MCF 10A (cell line): ENCODE measurements around the gene PDCD1LG2. TPM values are rescaled to one million over a fixed set of nuclear protein-coding genes. Genes with fewer than 3 reads are reported as not detected.

Experiments used
- BruUV-seq: library from RNA; stranded (reverse); fragments of 400-500 nt; replicated peaks from 2 replicates; lab custom pipeline; 2021; lab: Mats Ljungman, UMichigan
- CTCF ChIA-PET: fragments of 300-600 bp; sonication (Branson Sonifier 250); formaldehyde crosslinking; extraction: SDS; loops from one replicate; lab custom pipeline; 2021; ENCODE audit warnings: antibody characterized with exemption, inconsistent platforms; lab: Yijun Ruan, JAX
- POLR2A ChIA-PET: fragments of 300-600, 350-650 bp; sonication (Branson Sonifier 250); formaldehyde crosslinking; extraction: SDS; loops from one replicate; lab custom pipeline; 2020; ENCODE audit warnings: antibody characterized with exemption, inconsistent platforms; lab: Yijun Ruan, JAX
- DNase-seq: peaks from one replicate; pipeline ENCODE4 v3.0.0-alpha.2; 2018; ENCODE audit not compliant: unreplicated experiment
- H3K27ac Mint-ChIP-seq: one replicate; pipeline ENCODE4 v1.8.0; 2022; ENCODE audit warnings: mild to moderate bottlenecking, low read depth, mixed read lengths; ENCODE audit not compliant: unreplicated experiment
- H3K27me3 Mint-ChIP-seq: one replicate; pipeline ENCODE4 v1.8.0; 2022; ENCODE audit warnings: mixed read lengths; ENCODE audit not compliant: insufficient read depth, unreplicated experiment
- H3K36me3 Mint-ChIP-seq: one replicate; pipeline ENCODE4 v1.8.0; 2022; ENCODE audit warnings: mild to moderate bottlenecking, moderate library complexity, mixed read lengths; ENCODE audit not compliant: insufficient read depth, unreplicated experiment
- H3K4me1 Mint-ChIP-seq: one replicate; pipeline ENCODE4 v1.8.0; 2022; ENCODE audit warnings: mixed read lengths; ENCODE audit not compliant: insufficient read depth, unreplicated experiment
- H3K4me3 Mint-ChIP-seq: one replicate; pipeline ENCODE4 v1.8.0; 2022; ENCODE audit warnings: mild to moderate bottlenecking, moderate library complexity, mixed read lengths; ENCODE audit not compliant: unreplicated experiment
- H3K9me3 Mint-ChIP-seq: one replicate; pipeline ENCODE4 v1.8.0; 2022; ENCODE audit warnings: mixed read lengths; ENCODE audit not compliant: unreplicated experiment
- CTCF ChIP-seq: fragments of 200-600 bp; IDR thresholded peaks from one replicate; pipeline ENCODE4 v1.8.0; 2022; ENCODE audit warnings: antibody characterized with exemption, mild to moderate bottlenecking; ENCODE audit not compliant: unreplicated experiment
- intact Hi-C: fragments of 100-400 bp; cut with micrococcal nuclease; formaldehyde crosslinking; loops from 2 replicates; pipeline ENCODE4 v1.14.1; 2022
- total RNA-seq: library from RNA; stranded (reverse); gene quantifications from 2 replicates; pipeline ENCODE4 v1.2.3, GENCODE V29; 2022

PDCD1LG2 gene
- total RNA-seq, 1 experiment from 2014 or later, result 1.8 TPM

GRCh38 chr9:5488221-5489008, 21.9 kb upstream of the PDCD1LG2 start:
- intact Hi-C loops, result no loop called here
- Mint-ChIP-seq H3K9me3 (no peaks in the 10 kb centered on the region), H3K36me3 (no peaks in the 10 kb centered on the region), H3K27me3 (no peaks in the 10 kb centered on the region), H3K4me1 (peaks cover 6% of the 10 kb centered on the region), H3K27ac (no peak overlapping the region), H3K4me3 (no peak overlapping the region)
- DNase-seq, result no peak
- ChIA-PET CTCF (interaction anchor here (1.0 kb wide), 1 partner anchor 102 kb away, joined by 3 read pairs; no protein-coding TSS in a partner anchor), POLR2A (interaction anchor here (0.9 kb wide), 1 partner anchor 18 kb away, joined by 3 read pairs; no protein-coding TSS in a partner anchor)
- no TSS peak for BruUV-seq
- TF ChIP-seq CTCF, result no peak

- H3K27ac Mint-ChIP-seq, result no peak overlapping the region
- H3K9me3 Mint-ChIP-seq, result no peaks in the 10 kb centered on the region
- BruUV-seq, result no TSS peak
- no peak for TF ChIP-seq CTCF
- H3K4me3 Mint-ChIP-seq, result no peak overlapping the region
- no peaks in the 10 kb centered on the region for H3K36me3 Mint-ChIP-seq
- no peaks in the 10 kb centered on the region for H3K27me3 Mint-ChIP-seq
- no peak for DNase-seq
- ChIA-PET CTCF (no interaction called here), POLR2A (interaction anchor here (0.6 to 0.9 kb wide), 2 partner anchors 20 to 46 kb away, joined by 3 read pairs; no protein-coding TSS in a partner anchor)
- intact Hi-C loops, result no loop called here
- peaks cover 14% of the 10 kb centered on the region for H3K4me1 Mint-ChIP-seq
Measured at GRCh38 chr9:5489630-5490490, 20.5 kb upstream of the PDCD1LG2 start.

- peak; percentile 61 for DNase-seq
- intact Hi-C loops, result no loop called here
- Mint-ChIP-seq H3K9me3 (no peaks in the 10 kb centered on the region), H3K27ac (peak overlapping the region; percentile 82), H3K27me3 (no peaks in the 10 kb centered on the region), H3K4me3 (no peak overlapping the region), H3K36me3 (no peaks in the 10 kb centered on the region), H3K4me1 (peaks cover 14% of the 10 kb centered on the region)
- ChIA-PET CTCF (interaction anchor here (0.6 kb wide), 1 partner anchor 10 kb away, joined by 3 read pairs; no protein-coding TSS in a partner anchor), POLR2A (interaction anchor here (0.6 to 2.2 kb wide), 6 partner anchors 17 to 368 kb away, joined by 3 to 6 read pairs (median 4); partner anchors contain the start of genes CD274 and PDCD1LG2)
- BruUV-seq, result no TSS peak
- no peak for TF ChIP-seq CTCF
Measured at GRCh38 chr9:5492965-5493678, 17.2 kb upstream of the PDCD1LG2 start.
